Colonic mucosa (tissue), 4 donors: ENCODE results near the gene GMDS. TPM values are rescaled to one million over a fixed set of nuclear protein-coding genes. Genes with fewer than 3 reads are reported as not detected.

Experiments
- DNase-seq: peaks from one replicate; pipeline ENCODE4 v3.0.0-alpha.2; 2020
- H3K27ac ChIP-seq: fragments of 200-600 bp; one replicate; pipeline ENCODE4 v1.8.0; 2021
- H3K27me3 ChIP-seq: fragments of 200-600 bp; one replicate; pipeline ENCODE4 v1.8.0; 2021
- H3K36me3 ChIP-seq: fragments of 200-600 bp; one replicate; pipeline ENCODE4 v1.8.0; 2021
- H3K4me1 ChIP-seq: fragments of 200-600 bp; one replicate; pipeline ENCODE4 v1.8.0; 2021; ENCODE audit warnings: mild to moderate bottlenecking
- H3K4me3 ChIP-seq: fragments of 200-600 bp; one replicate; pipeline ENCODE4 v1.8.0; 2021
- H3K9ac ChIP-seq, 2 donors: one replicate each; pipeline ENCODE4 v1.7.0; 2013; ENCODE audit warnings: control low read depth in 2 of 2, low read depth in 2 of 2, low read length in 2 of 2
- H3K9me3 ChIP-seq: fragments of 200-600 bp; one replicate; pipeline ENCODE4 v1.8.0; 2021
- CTCF ChIP-seq: fragments of 200-600 bp; IDR thresholded peaks from one replicate; pipeline ENCODE4 v1.8.0; 2022; ENCODE audit warnings: antibody characterized with exemption, mild to moderate bottlenecking
- intact Hi-C: fragments of 100-400 bp; cut with DNase I; formaldehyde crosslinking; loops from one replicate; pipeline ENCODE4 v1.14.1; 2022
- total RNA-seq, 2 donors: library from RNA; stranded (reverse); fragmentation: NEBNext Ultra II Directional in 1 of 2; extraction: Animal tissue kit (Norgen Biotek cat#: 25700) in 1 of 2; gene quantifications; one replicate each; pipeline ENCODE4 v1.2.1, GENCODE V29; 2021
- donor health status: healthy.
- donor health status: DM: no; HTN: no; CAD: no.
- donor health status: DM: no; HTN: no; CAD: no.

Gene GMDS
- total RNA-seq, 2 donors from 2014 or later: 247 to 272 TPM

- Histone ChIP-seq H3K27ac (no peak overlapping the region), H3K9me3 (no peaks in the 10 kb centered on the region), H3K4me3 (peak overlapping the region; percentile 31), H3K4me1 (peaks cover 10% of the 10 kb centered on the region), H3K36me3 (no peaks in the 10 kb centered on the region), H3K9ac (no peak overlapping the region), H3K27me3 (peaks cover 67% of the 10 kb centered on the region)
- intact Hi-C loops: no loop called here
- no peak for TF ChIP-seq CTCF
- DNase-seq: no peak
These were observed 633.0 kb downstream of the GMDS start for GRCh38 chr6:1612299-1612973.

- Histone ChIP-seq H3K27ac (no peak overlapping the region), H3K9ac (peak overlapping the region in 1 of 2 donors; percentile 24), H3K4me3 (peak overlapping the region; percentile 31), H3K4me1 (peaks cover 17% of the 10 kb centered on the region), H3K27me3 (peaks cover 72% of the 10 kb centered on the region), H3K36me3 (no peaks in the 10 kb centered on the region), H3K9me3 (no peaks in the 10 kb centered on the region)
- no peak for TF ChIP-seq CTCF
- DNase-seq: no peak
- intact Hi-C loops: no loop called here
These were observed 633.7 kb downstream of the GMDS start for GRCh38 chr6:1611572-1612298.

GRCh38 chr6:1611322-1611571, 634.2 kb downstream of the GMDS start:
- Histone ChIP-seq H3K27ac (no peak overlapping the region), H3K27me3 (peaks cover 77% of the 10 kb centered on the region), H3K4me3 (peak overlapping the region; percentile 28), H3K9ac (no peak overlapping the region), H3K9me3 (no peaks in the 10 kb centered on the region), H3K4me1 (peaks cover 18% of the 10 kb centered on the region), H3K36me3 (no peaks in the 10 kb centered on the region)
- TF ChIP-seq CTCF: no peak
- intact Hi-C loops: no loop called here
- DNase-seq: no peak

- H3K9me3 ChIP-seq: no peaks in the 10 kb centered on the region
- TF ChIP-seq CTCF: no peak
- no peaks in the 10 kb centered on the region for H3K36me3 ChIP-seq
- peak overlapping the region; percentile 28 for H3K4me3 ChIP-seq
- peak overlapping the region in 1 of 2 donors; percentile 43 for H3K9ac ChIP-seq
- intact Hi-C loops: no loop called here
- peaks cover 18% of the 10 kb centered on the region for H3K4me1 ChIP-seq
- H3K27me3 ChIP-seq: peaks cover 82% of the 10 kb centered on the region
- no peak for DNase-seq
- H3K27ac ChIP-seq: no peak overlapping the region
These were observed 634.7 kb downstream of the GMDS start for GRCh38 chr6:1610497-1611321.

GRCh38 chr6:1609648-1610496, 635.5 kb downstream of the GMDS start, which contains the start of gene FOXC1:
FOXC1 (plus strand) TSS chr6:1609915; CDS start chr6:1610446, 531 bp downstream.
- intact Hi-C loops: no loop called here
- Histone ChIP-seq H3K9me3 (no peaks in the 10 kb centered on the region), H3K4me3 (peak within 1 kb of the TSS; percentile 55), H3K4me1 (peaks cover 20% of the 10 kb centered on the region), H3K27me3 (peaks cover 83% of the 10 kb centered on the region), H3K36me3 (no peaks in the 10 kb centered on the region), H3K9ac (peak within 1 kb of the TSS in 1 of 2 donors; percentile 63), H3K27ac (no peak within 1 kb of the TSS)
- TF ChIP-seq CTCF: no peak
- DNase-seq: peak; percentile 91
